ENCODE measurements around the gene LAIR1. TPM values are rescaled to one million over a fixed set of nuclear protein-coding genes. Genes with fewer than 3 reads are reported as not detected.
A peak's percentile ranks its signal among the peaks of the same experiment; 100 is the strongest.

The LAIR1 gene
- total and polyA plus RNA-seq, 3 experiments from 2014 or later = 12.9 to 110 (median 13.1) TPM

DNA sequence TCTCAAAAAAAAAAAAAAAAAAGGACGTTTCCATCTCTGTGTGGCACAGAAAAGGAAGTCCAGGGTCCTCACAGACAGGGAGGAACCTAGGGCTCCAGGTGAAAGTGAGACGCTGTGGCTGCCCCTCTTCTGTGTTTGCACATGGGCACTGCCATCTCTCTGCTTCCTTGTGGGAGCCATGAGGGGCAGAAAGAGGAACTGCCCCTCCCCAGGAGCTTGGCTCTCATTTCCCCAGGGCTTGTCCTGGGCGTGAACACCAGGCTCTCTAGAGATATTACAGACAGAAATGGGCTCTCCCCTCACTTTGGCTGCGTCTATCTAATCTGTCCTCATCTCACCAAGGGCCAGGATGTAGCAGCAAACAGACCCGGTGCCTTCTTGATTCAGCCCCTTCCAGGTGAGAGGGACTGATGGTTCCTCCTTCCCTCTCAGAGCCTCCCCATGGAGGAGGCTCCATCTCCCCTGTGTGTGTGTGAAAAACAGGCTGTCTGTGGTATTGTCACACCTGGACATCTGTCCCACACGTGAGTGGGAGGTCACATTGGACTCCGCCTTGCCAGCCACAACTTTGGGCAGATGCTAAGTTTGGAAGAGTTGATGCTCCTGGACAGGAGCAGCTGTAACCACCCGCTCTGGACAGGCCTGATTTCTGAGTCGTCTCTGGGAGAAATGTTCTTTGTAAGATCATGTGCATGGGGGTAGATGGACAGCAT, 24.9 kb downstream of the LAIR1 start:
- H3K27me3 ChIP-seq (ENCODE audit: insufficient read depth, low read length, poor library complexity, severe bottlenecking) = no peaks in the 10 kb centered on the region
- H3K27me3 Mint-ChIP-seq = peaks cover 19 to 25% of the 10 kb centered on the region in 2 donors
- no peak for DNase-seq
- ChIA-PET CTCF (no interaction called here), POLR2A (no interaction called here)
- H3K4me3 ChIP-seq (ENCODE audit: low read length) = no peak overlapping the region
- H3K36me3 ChIP-seq (ENCODE audit: insufficient read depth, low read length) = no peaks in the 10 kb centered on the region
- no peak overlapping the region for H3K27ac ChIP-seq (ENCODE audit: low read depth, low read length)
- H3K9me3 Mint-ChIP-seq = no peaks in the 10 kb centered on the region
- H3K9me3 ChIP-seq (ENCODE audit: low read length) = no peaks in the 10 kb centered on the region
- H3K4me1 Mint-ChIP-seq = no peaks in the 10 kb centered on the region
- H3K36me3 Mint-ChIP-seq = no peaks in the 10 kb centered on the region
- H3K4me3 Mint-ChIP-seq = no peak overlapping the region
- H3K27ac Mint-ChIP-seq = peak overlapping the region in 2 of 8 donors; percentile 0 to 73
- no peaks in the 10 kb centered on the region for H3K4me1 ChIP-seq (ENCODE audit: insufficient read depth, low read length)

DNA sequence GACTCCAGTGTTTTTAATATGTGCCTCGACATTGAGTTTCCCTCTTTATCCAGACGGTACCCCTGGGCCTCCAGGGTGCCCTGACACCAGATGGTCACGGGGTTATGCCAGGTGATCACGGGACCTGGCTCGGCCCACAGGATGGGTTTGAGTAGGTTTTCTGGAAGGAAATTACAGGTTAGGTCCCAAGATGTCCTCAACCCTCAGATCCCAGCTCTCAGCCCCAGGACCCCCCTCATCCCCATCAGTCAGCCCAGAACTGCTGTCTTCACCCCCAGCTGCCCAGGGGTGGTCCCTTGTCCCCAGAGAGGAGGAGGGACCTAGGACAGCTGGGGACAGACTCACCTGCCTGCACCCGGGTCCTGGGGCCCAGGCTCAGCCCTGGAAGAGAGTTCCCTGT, 26.2 kb downstream of the LAIR1 start:
- no peaks in the 10 kb centered on the region for H3K4me1 Mint-ChIP-seq
- H3K9me3 Mint-ChIP-seq = no peaks in the 10 kb centered on the region
- H3K27ac Mint-ChIP-seq = no peak overlapping the region
- no peak for DNase-seq
- H3K4me3 Mint-ChIP-seq = no peak overlapping the region
- ChIA-PET CTCF (no interaction called here), POLR2A (no interaction called here)
- Histone ChIP-seq H3K27me3 (ENCODE audit: insufficient read depth, low read length, poor library complexity, severe bottlenecking) (no peaks in the 10 kb centered on the region), H3K36me3 (ENCODE audit: insufficient read depth, low read length) (no peaks in the 10 kb centered on the region), H3K27ac (ENCODE audit: low read depth, low read length) (no peak overlapping the region), H3K4me3 (ENCODE audit: low read length) (no peak overlapping the region), H3K9me3 (ENCODE audit: low read length) (no peaks in the 10 kb centered on the region), H3K4me1 (ENCODE audit: insufficient read depth, low read length) (no peaks in the 10 kb centered on the region)
- no peaks in the 10 kb centered on the region for H3K36me3 Mint-ChIP-seq
- H3K27me3 Mint-ChIP-seq = peaks cover 14 to 20% of the 10 kb centered on the region in 2 donors

DNA sequence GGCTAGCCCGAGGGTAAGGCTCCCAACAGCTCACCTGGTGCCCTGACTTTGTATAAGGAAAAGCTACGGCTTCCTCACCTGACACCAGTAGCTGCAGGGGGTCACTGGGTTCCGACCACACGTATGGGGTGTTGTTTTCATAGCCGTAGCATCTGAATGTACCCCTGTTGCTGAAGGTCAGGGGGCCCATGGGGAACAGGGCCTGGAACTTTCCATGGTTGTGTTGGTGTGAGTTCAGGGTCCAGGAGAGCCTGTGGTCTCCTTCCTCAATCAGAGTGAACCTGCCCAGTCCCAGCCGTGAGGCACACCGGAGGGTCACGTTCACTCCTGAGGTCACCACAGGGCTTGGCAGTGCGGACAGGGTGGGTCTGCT, 26.9 kb downstream of the LAIR1 start:
- Mint-ChIP-seq H3K4me3 (no peak overlapping the region), H3K36me3 (no peaks in the 10 kb centered on the region), H3K27me3 (peaks cover 15 to 20% of the 10 kb centered on the region in 2 donors), H3K27ac (no peak overlapping the region), H3K9me3 (no peaks in the 10 kb centered on the region), H3K4me1 (no peaks in the 10 kb centered on the region)
- ChIA-PET CTCF (no interaction called here), POLR2A (no interaction called here)
- H3K4me3 ChIP-seq (ENCODE audit: low read length) = no peak overlapping the region
- no peaks in the 10 kb centered on the region for H3K9me3 ChIP-seq (ENCODE audit: low read length)
- H3K27ac ChIP-seq (ENCODE audit: low read depth, low read length) = no peak overlapping the region
- H3K27me3 ChIP-seq (ENCODE audit: insufficient read depth, low read length, poor library complexity, severe bottlenecking) = no peaks in the 10 kb centered on the region
- no peaks in the 10 kb centered on the region for H3K4me1 ChIP-seq (ENCODE audit: insufficient read depth, low read length)
- no peak for DNase-seq
- no peaks in the 10 kb centered on the region for H3K36me3 ChIP-seq (ENCODE audit: insufficient read depth, low read length)

DNA sequence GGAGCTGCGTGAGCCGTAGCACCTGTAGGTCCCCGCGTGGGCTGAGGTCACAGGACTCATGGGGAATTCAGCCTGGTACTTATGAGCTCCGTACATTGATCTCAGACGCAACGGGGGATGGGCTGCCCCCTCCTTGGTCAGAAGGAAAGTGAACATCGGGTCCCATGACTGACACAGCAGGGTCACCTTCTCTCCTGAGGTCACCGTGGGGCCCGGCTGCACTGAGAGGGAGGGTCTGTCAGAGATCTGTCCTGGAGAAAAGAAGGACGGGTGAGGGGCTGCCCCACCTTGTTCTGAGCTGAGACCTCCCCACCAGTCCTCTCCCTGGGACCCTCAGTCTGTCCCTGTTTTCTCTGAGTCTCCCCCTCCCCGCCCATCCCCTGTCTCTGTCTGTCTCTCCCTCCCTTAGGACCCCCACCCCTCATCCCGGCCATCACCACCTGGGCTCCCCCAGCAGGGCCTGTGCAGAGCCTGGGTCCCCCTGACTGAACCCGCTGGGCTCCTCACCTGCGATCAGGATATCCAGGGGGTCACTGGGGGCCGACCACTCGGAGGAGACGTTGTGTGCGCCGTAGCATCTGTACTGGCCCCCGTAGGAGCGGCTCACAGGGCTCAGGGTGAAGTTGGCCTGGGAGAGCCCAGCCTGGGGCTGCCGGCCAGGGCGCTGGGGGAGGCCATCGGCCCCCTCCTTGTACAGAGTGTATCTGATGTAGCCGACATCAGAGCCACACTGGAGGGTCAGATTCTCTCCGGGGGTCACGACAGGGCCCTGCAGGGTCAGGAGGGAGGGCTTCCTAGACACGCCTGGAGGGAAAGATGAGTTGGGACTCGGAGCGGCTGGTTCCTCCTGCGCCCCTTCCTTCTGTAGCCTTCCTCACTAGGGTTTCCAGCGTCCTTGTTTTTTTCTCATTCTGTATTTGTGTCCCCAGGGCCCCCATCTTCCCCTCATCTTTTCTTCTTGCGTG, 27.6 kb downstream of the LAIR1 start:
- Histone ChIP-seq H3K4me1 (ENCODE audit: insufficient read depth, low read length) (no peaks in the 10 kb centered on the region), H3K36me3 (ENCODE audit: insufficient read depth, low read length) (no peaks in the 10 kb centered on the region), H3K27me3 (ENCODE audit: insufficient read depth, low read length, poor library complexity, severe bottlenecking) (no peaks in the 10 kb centered on the region), H3K9me3 (ENCODE audit: low read length) (no peaks in the 10 kb centered on the region), H3K4me3 (ENCODE audit: low read length) (no peak overlapping the region), H3K27ac (ENCODE audit: low read depth, low read length) (no peak overlapping the region)
- CTCF ChIA-PET = no interaction called here
- H3K4me1 Mint-ChIP-seq = no peaks in the 10 kb centered on the region
- no peaks in the 10 kb centered on the region for H3K36me3 Mint-ChIP-seq
- no peak overlapping the region for H3K4me3 Mint-ChIP-seq
- DNase-seq = no peak
- H3K27ac Mint-ChIP-seq = no peak overlapping the region
- POLR2A ChIA-PET = no interaction called here
- no peaks in the 10 kb centered on the region for H3K9me3 Mint-ChIP-seq
- peaks cover 15 to 20% of the 10 kb centered on the region in 2 donors for H3K27me3 Mint-ChIP-seq

DNA sequence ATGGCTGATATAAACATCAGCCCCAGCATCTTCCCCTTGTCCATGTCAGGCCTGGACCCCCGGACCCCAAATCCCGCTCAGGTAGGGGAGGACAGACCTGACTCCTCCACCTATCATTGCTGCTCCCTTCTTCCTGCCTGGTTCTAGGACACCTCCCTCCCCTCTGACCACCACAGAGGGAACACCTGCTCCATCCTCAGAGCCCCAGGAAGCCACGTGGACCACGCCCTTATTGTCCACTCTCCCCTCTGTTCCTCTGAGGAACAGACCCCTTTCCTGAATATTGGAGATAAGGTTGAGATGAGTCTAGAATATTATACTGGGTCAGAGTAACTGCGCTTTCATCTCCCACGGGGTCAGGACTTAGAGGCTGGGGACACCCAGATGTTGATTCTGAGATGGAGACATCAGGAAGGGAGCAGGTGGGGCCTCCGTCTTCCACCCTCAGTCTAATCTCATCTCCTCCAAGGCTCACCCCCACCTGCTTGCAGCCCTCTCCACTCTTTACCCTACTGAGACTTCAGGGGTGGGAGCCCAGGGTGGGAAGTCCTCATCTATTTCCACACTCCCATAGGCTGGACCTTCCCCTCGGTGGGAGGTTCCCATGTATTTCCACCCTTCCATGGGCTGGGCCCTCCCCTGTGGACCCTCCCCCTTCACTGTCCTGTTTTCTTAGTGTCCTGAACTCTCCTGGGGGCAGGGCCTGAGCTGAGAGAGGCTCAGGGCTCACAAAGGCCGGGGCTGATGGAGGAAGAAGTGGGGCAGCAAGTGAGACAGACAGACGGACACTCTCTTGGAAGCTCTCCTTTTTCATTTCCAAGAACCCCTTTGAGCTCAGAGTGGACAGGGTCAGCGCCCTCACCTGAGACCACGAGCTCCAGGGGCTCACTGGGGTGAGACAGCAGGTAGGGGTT, 28.5 kb downstream of the LAIR1 start:
- Histone ChIP-seq H3K4me3 (ENCODE audit: low read length) (no peak overlapping the region), H3K9me3 (ENCODE audit: low read length) (no peaks in the 10 kb centered on the region), H3K27ac (ENCODE audit: low read depth, low read length) (no peak overlapping the region), H3K36me3 (ENCODE audit: insufficient read depth, low read length) (no peaks in the 10 kb centered on the region), H3K27me3 (ENCODE audit: insufficient read depth, low read length, poor library complexity, severe bottlenecking) (no peaks in the 10 kb centered on the region), H3K4me1 (ENCODE audit: insufficient read depth, low read length) (no peaks in the 10 kb centered on the region)
- no peak for DNase-seq
- H3K36me3 Mint-ChIP-seq = no peaks in the 10 kb centered on the region
- ChIA-PET CTCF (no interaction called here), POLR2A (no interaction called here)
- peaks cover 15 to 20% of the 10 kb centered on the region in 2 donors for H3K27me3 Mint-ChIP-seq
- H3K4me1 Mint-ChIP-seq = no peaks in the 10 kb centered on the region
- peak overlapping the region in 1 of 8 donors; percentile 19 for H3K27ac Mint-ChIP-seq
- H3K4me3 Mint-ChIP-seq = no peak overlapping the region
- no peaks in the 10 kb centered on the region for H3K9me3 Mint-ChIP-seq

DNA sequence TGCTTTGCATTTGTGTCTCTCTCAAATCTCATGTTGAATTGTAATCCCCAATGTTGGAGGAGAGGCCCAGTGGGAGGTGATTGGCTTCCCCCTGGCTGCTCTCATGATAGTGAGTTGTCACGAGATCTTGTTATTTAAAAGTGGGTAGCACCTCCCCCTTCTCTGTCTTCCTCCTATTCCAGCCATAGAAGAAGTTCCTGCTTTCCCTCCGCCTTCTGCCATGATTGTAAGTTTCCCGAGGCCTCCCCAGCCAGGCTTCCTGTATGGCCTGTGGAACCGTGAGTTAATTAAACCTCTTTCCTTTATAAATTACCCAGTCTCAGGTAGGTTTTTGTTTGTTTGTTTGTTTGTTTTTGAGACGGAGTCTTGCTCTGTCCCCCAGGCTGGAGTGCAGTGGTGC, 29.6 kb downstream of the LAIR1 start:
- H3K9me3 ChIP-seq (ENCODE audit: low read length) = no peaks in the 10 kb centered on the region
- ChIA-PET POLR2A (no interaction called here), CTCF (no interaction called here)
- no peaks in the 10 kb centered on the region for H3K4me1 ChIP-seq (ENCODE audit: insufficient read depth, low read length)
- no peak for DNase-seq
- Mint-ChIP-seq H3K4me3 (no peak overlapping the region), H3K4me1 (no peaks in the 10 kb centered on the region), H3K9me3 (no peaks in the 10 kb centered on the region), H3K36me3 (no peaks in the 10 kb centered on the region), H3K27ac (no peak overlapping the region), H3K27me3 (peaks cover 15 to 20% of the 10 kb centered on the region in 2 donors)
- H3K4me3 ChIP-seq (ENCODE audit: low read length) = no peak overlapping the region
- H3K36me3 ChIP-seq (ENCODE audit: insufficient read depth, low read length) = no peaks in the 10 kb centered on the region
- no peaks in the 10 kb centered on the region for H3K27me3 ChIP-seq (ENCODE audit: insufficient read depth, low read length, poor library complexity, severe bottlenecking)
- H3K27ac ChIP-seq (ENCODE audit: low read depth, low read length) = no peak overlapping the region

DNA sequence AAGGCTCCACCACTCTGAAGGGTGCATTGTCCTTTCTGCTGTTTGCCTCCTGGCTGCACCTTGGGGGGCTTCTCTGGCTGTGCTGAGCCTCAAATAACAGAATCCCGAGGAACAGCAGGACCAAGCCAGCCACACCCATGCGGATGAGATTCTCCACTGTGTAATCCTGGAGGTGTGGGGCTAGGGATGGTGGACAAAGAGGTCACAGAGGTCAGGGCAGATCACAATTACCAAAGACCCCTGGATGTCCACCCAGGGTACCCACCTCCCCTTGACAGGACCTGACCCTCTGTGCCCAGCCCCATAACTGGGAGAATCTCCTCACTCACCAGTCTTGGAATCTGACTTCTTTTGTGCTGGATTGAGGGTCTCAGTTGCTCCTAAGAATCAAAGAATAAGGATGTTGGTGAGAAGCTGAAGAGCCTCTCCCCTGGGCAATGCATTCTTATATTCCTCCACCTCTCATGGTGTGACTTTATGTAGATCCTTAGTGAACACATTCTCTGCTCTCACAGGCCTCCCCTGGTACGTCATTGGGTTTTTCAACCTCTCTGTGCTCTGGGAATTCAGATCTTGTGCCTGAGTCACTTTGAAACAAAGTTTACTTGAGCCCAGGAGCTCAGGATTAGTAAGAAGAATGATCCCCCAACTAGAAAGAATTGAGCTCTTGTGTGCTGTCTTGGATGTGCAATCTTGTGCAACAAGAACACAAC, 31.0 kb downstream of the LAIR1 start:
- no peaks in the 10 kb centered on the region for H3K27me3 ChIP-seq (ENCODE audit: insufficient read depth, low read length, poor library complexity, severe bottlenecking)
- no peaks in the 10 kb centered on the region for H3K4me1 ChIP-seq (ENCODE audit: insufficient read depth, low read length)
- DNase-seq = no peak
- ChIA-PET CTCF (interaction anchor here (4.2 kb wide), 1 partner anchor 57 kb away, joined by 17 read pairs; no protein-coding TSS in a partner anchor), POLR2A (no interaction called here)
- Mint-ChIP-seq H3K36me3 (no peaks in the 10 kb centered on the region), H3K4me1 (no peaks in the 10 kb centered on the region), H3K9me3 (no peaks in the 10 kb centered on the region), H3K4me3 (no peak overlapping the region), H3K27me3 (peaks cover 11 to 16% of the 10 kb centered on the region in 2 donors), H3K27ac (peak overlapping the region in 2 of 8 donors; percentile 13 to 14)
- H3K9me3 ChIP-seq (ENCODE audit: low read length) = no peaks in the 10 kb centered on the region
- H3K27ac ChIP-seq (ENCODE audit: low read depth, low read length) = no peak overlapping the region
- no peak overlapping the region for H3K4me3 ChIP-seq (ENCODE audit: low read length)
- no peaks in the 10 kb centered on the region for H3K36me3 ChIP-seq (ENCODE audit: insufficient read depth, low read length)
